ENCODE results near the gene PLEKHG3. TPM values are rescaled to one million over a fixed set of nuclear protein-coding genes. Genes with fewer than 3 reads are reported as not detected.

Gene PLEKHG3
- total RNA-seq, 8 experiments from 2014 or later = 5.7 to 14.1 (median 8.9) TPM

DNA sequence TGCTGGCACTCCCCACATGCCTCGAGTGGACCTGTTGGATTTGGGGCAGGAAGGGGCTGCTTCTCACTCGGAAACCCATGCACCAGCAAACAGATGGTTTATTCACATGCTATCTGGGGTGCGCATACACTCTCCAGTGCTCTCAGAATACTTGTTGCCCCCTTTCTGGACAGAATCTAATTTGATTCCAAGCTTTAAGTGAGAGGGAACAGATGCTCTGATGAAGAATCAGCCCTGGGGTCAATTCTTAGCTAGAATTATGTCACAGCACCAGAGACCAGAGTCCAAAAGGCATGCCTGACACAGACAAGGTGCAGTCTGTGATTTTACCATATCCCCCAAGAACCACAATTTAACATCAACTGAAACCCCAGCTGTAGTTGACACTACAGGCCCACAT lies 91.7 kb downstream of the PLEKHG3 start:
- ATAC-seq (replicated peaks in 6 of 8) = no peak
- H3K4me3 ChIP-seq = no peak overlapping the region
- WGBS, 10 experiments = 43 to 100% (median 80%) methylated on average over 1 to 3 of the region's 3 CpGs; no CpG with 5 or more reads in 5 of the 10 experiments
- in situ Hi-C loops (cut with MboI; ENCODE audit: low pct_unique_long_range_greater_than_20kb in 2 of 9, low sequenced_read_pairs in 9 of 9, unreplicated experiment in 9 of 9) = no loop called here
- H3K4me1 ChIP-seq (replicated peaks in 1 of 2) = no peaks in the 10 kb centered on the region
- no peak overlapping the region for H3K27ac ChIP-seq

- Histone ChIP-seq H3K27ac (no peak overlapping the region), H3K4me3 (no peak overlapping the region), H3K4me1 (replicated peaks in 1 of 2) (no peaks in the 10 kb centered on the region)
- no peak for ATAC-seq (replicated peaks in 6 of 8)
- WGBS, 10 experiments = 40 to 100% (median 90%) methylated on average over 1 to 10 of the region's 11 CpGs; no CpG with 5 or more reads in 1 of the 10 experiments
- in situ Hi-C loops (cut with MboI; ENCODE audit: low pct_unique_long_range_greater_than_20kb in 2 of 9, low sequenced_read_pairs in 9 of 9, unreplicated experiment in 9 of 9) = no loop called here
Measured at GRCh38 chr14:64796369-64796768, 92.1 kb downstream of the PLEKHG3 start.

- H3K4me3 ChIP-seq = no peak overlapping the region
- no peak for ATAC-seq (replicated peaks in 6 of 8)
- in situ Hi-C loops (cut with MboI; ENCODE audit: low pct_unique_long_range_greater_than_20kb in 2 of 9, low sequenced_read_pairs in 9 of 9, unreplicated experiment in 9 of 9) = no loop called here
- H3K27ac ChIP-seq = no peak overlapping the region
- H3K4me1 ChIP-seq (replicated peaks in 1 of 2) = peaks cover 0 to 3% of the 10 kb centered on the region in 2 donors
- WGBS, 10 experiments = 80 to 87% methylated on average over 1 to 6 of the region's 10 CpGs; no CpG with 5 or more reads in 8 of the 10 experiments
Measured at GRCh38 chr14:64799555-64799954, 95.3 kb downstream of the PLEKHG3 start.

Other genes starting within 250 kb of the PLEKHG3 start
- gene AKAP5, start 238.9 kb upstream of the PLEKHG3 start, total RNA-seq = 1 to 10 TPM in 7 of 8 experiments, under 1 TPM in 1; 0.87 to 5.6 (median 4.7) TPM
- 10 to 100 TPM in 5 of 8 experiments, 1 to 10 TPM in 3; 4.3 to 15.1 (median 10.4) TPM for gene ZBTB25, start 200.6 kb upstream of the PLEKHG3 start, total RNA-seq
- 10 to 100 TPM; 17.0 to 44.7 (median 24.4) TPM for gene ZBTB1, start 199.7 kb upstream of the PLEKHG3 start, total RNA-seq
- 10 to 100 TPM in 2 of 8 experiments, 1 to 10 TPM in 6; 1.3 to 25.7 (median 5.7) TPM for gene HSPA2, start 163.7 kb upstream of the PLEKHG3 start, total RNA-seq
- gene PPP1R36, start 154.5 kb upstream of the PLEKHG3 start, total RNA-seq = under 1 TPM in 6 of 8 experiments, not detected in 2; 0.16 to 0.62 (median 0.45) TPM
- gene SPTB, start 175.5 kb downstream of the PLEKHG3 start, total RNA-seq = 1 to 10 TPM in 4 of 8 experiments, under 1 TPM in 4; 0.25 to 9.4 (median 0.84) TPM
- 100 to 1,000 TPM in 2 of 8 experiments, 10 to 100 TPM in 6; 41.4 to 120 (median 56.2) TPM for gene CHURC1, start 210.0 kb downstream of the PLEKHG3 start, total RNA-seq
- 1 to 10 TPM in 3 of 8 experiments, under 1 TPM in 4, not detected in 1; 0.50 to 1.8 (median 0.92) TPM for gene GPX2, start 238.3 kb downstream of the PLEKHG3 start, total RNA-seq

All from motor neuron (in vitro differentiated cells).